Vagina (tissue), 2 donors: ENCODE results near the gene MOBP.

Source experiments
- POLR2A ChIP-seq, 2 donors: fragments of 450-650 bp; IDR thresholded peaks; one replicate each; pipeline ENCODE4 v1.6.1; 2017; ENCODE audit warnings: antibody characterized with exemption in 2 of 2, mild to moderate bottlenecking in 2 of 2, moderate library complexity in 2 of 2
- TF ChIP-seq, protein P1 (sequence below), 3 experiments: fragments of 450-650 bp in 2 of 3; fragments of 200-600 bp in 1 of 3; sonication (generic) in 1 of 3; IDR thresholded peaks; one replicate each; pipeline ENCODE4 v1.5.1; 2017 to 2019; ENCODE audit warnings: antibody characterized with exemption in 3 of 3, mild to moderate bottlenecking in 2 of 3, moderate library complexity in 2 of 3

DNA sequence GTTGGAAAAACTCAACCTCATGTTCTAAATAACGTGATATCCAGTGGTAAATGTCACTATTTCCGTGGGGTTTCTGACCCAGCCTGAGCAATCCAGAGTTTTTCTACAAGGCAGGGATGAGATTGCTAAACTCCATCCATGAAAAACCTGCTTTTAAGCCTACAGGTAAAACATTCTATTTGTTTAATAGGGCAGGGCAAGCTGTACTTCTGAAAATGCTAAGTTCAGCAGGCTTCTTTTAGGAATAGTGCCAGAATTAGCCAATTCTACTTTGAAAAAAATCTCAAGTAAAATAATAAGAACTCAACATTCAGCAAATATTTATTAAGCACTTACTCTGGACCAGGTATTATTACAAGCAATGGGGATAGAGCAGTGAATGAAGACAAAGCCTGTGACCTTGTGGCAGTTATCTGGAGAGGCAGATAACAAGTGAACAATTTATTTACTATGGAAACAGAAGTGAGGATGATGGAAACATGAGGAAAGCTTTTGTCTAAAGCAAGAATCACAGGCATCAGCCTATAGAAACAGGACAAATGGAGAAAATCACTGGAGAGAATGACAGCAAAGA is 47.7 kb upstream of the MOBP start:
- no peak for TF ChIP-seq POLR2A (IDR thresholded peaks at IDR 0.05)
- TF ChIP-seq, protein P1, sequence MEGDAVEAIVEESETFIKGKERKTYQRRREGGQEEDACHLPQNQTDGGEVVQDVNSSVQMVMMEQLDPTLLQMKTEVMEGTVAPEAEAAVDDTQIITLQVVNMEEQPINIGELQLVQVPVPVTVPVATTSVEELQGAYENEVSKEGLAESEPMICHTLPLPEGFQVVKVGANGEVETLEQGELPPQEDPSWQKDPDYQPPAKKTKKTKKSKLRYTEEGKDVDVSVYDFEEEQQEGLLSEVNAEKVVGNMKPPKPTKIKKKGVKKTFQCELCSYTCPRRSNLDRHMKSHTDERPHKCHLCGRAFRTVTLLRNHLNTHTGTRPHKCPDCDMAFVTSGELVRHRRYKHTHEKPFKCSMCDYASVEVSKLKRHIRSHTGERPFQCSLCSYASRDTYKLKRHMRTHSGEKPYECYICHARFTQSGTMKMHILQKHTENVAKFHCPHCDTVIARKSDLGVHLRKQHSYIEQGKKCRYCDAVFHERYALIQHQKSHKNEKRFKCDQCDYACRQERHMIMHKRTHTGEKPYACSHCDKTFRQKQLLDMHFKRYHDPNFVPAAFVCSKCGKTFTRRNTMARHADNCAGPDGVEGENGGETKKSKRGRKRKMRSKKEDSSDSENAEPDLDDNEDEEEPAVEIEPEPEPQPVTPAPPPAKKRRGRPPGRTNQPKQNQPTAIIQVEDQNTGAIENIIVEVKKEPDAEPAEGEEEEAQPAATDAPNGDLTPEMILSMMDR (IDR thresholded peaks at IDR 0.05): no peak
